Glutamatergic neuron (in vitro differentiated cells): ENCODE data around the gene ASXL1. TPM values are rescaled to one million over a fixed set of nuclear protein-coding genes. Genes with fewer than 3 reads are reported as not detected.

ENCODE experiments used
- DNase-seq: peaks from one replicate; pipeline ENCODE4 v3.0.0; 2022
- H3K27ac Mint-ChIP-seq: one replicate; pipeline ENCODE4 v1.8.0; 2020; ENCODE audit warnings: mild to moderate bottlenecking, mixed read lengths, inconsistent platforms; ENCODE audit not compliant: unreplicated experiment
- H3K27me3 Mint-ChIP-seq: one replicate; pipeline ENCODE4 v1.8.0; 2020; ENCODE audit warnings: mild to moderate bottlenecking, moderate library complexity, mixed read lengths, inconsistent platforms; ENCODE audit not compliant: unreplicated experiment
- H3K36me3 Mint-ChIP-seq: one replicate; pipeline ENCODE4 v1.8.0; 2020; ENCODE audit warnings: mild to moderate bottlenecking, mixed read lengths, inconsistent platforms; ENCODE audit not compliant: unreplicated experiment
- H3K4me1 Mint-ChIP-seq: one replicate; pipeline ENCODE4 v1.8.0; 2020; ENCODE audit warnings: mild to moderate bottlenecking, low read depth, mixed read lengths, inconsistent platforms; ENCODE audit not compliant: unreplicated experiment
- H3K4me3 Mint-ChIP-seq: one replicate; pipeline ENCODE4 v1.8.0; 2020; ENCODE audit warnings: mild to moderate bottlenecking, mixed read lengths, inconsistent platforms; ENCODE audit not compliant: unreplicated experiment
- H3K9me3 Mint-ChIP-seq: one replicate; pipeline ENCODE4 v1.8.0; 2020; ENCODE audit warnings: mild to moderate bottlenecking, moderate library complexity, mixed read lengths, inconsistent platforms; ENCODE audit not compliant: unreplicated experiment
- CTCF ChIP-seq: fragments of 200-600 bp; sonication (generic); IDR thresholded peaks from one replicate; pipeline ENCODE4 v1.5.0; 2021; ENCODE audit not compliant: partially characterized antibody, unreplicated experiment
- long read RNA-seq: library from polyadenylated mRNA; unstranded; transcript quantifications from one replicate; pipeline ENCODE4 v2.0.0, GENCODE V29; 2020; ENCODE audit not compliant: unreplicated experiment
- total RNA-seq: library from RNA; stranded (reverse); fragmentation: NEBNext Ultra II Directional; extraction: Animal tissue kit (Norgen Biotek cat#: 25700); gene quantifications from one replicate; pipeline ENCODE4 v1.2.1, GENCODE V29; 2021; ENCODE audit not compliant: unreplicated experiment

ASXL1 gene
- total RNA-seq = 85.1 TPM
- long read RNA-seq, partial matches to known transcripts = 0 of 2 reads
- long read RNA-seq, other reads (novel, unspliced or antisense) = 2 of 2 reads

GRCh38 chr20:32357869-32358631 is at the start of gene ASXL1:
Gene ASXL1, plus strand, starts transcription at chr20:32358331. Its CDS starts 445 bp downstream, at chr20:32358776.
- Mint-ChIP-seq H3K36me3 (no peaks in the 10 kb centered on the region), H3K27me3 (peaks cover 12% of the 10 kb centered on the region), H3K27ac (peak within 1 kb of the TSS; percentile 89), H3K4me1 (peaks cover 28% of the 10 kb centered on the region), H3K4me3 (peak within 1 kb of the TSS; percentile 97), H3K9me3 (peaks cover 9% of the 10 kb centered on the region)
- DNase-seq = peak; percentile 100
- no peak for TF ChIP-seq CTCF

- H3K9me3 Mint-ChIP-seq = peaks cover 2% of the 10 kb centered on the region
- no peaks in the 10 kb centered on the region for H3K27me3 Mint-ChIP-seq
- H3K36me3 Mint-ChIP-seq = peaks cover 22% of the 10 kb centered on the region
- TF ChIP-seq CTCF = no peak
- peaks cover 12% of the 10 kb centered on the region for H3K4me1 Mint-ChIP-seq
- no peak overlapping the region for H3K4me3 Mint-ChIP-seq
- no peak overlapping the region for H3K27ac Mint-ChIP-seq
- DNase-seq = no peak
Observed at GRCh38 chr20:32312718-32313424, 45.3 kb upstream of the ASXL1 start.

GRCh38 chr20:32314768-32315167 is 43.4 kb upstream of the ASXL1 start:
- H3K36me3 Mint-ChIP-seq = peaks cover 19% of the 10 kb centered on the region
- H3K4me3 Mint-ChIP-seq = no peak overlapping the region
- H3K27ac Mint-ChIP-seq = no peak overlapping the region
- DNase-seq = peak; percentile 50
- H3K9me3 Mint-ChIP-seq = peaks cover 2% of the 10 kb centered on the region
- no peak for TF ChIP-seq CTCF
- H3K27me3 Mint-ChIP-seq = no peaks in the 10 kb centered on the region
- peaks cover 12% of the 10 kb centered on the region for H3K4me1 Mint-ChIP-seq

- H3K36me3 Mint-ChIP-seq = peaks cover 12% of the 10 kb centered on the region
- no peak overlapping the region for H3K27ac Mint-ChIP-seq
Observed at GRCh38 chr20:32315399-32315798, 42.7 kb upstream of the ASXL1 start.

More at GRCh38 chr20:32315399-32315798, 42.7 kb upstream of the ASXL1 start:
- no peak for DNase-seq
- Mint-ChIP-seq H3K27me3 (no peaks in the 10 kb centered on the region), H3K4me1 (peaks cover 12% of the 10 kb centered on the region), H3K4me3 (no peak overlapping the region), H3K9me3 (peaks cover 2% of the 10 kb centered on the region)
- TF ChIP-seq CTCF = no peak
